Testis (tissue), 3 donors: ENCODE measurements around the gene RASD2. TPM values are rescaled to one million over a fixed set of nuclear protein-coding genes. Genes with fewer than 3 reads are reported as not detected.

Source experiments
- DNase-seq: peaks from one replicate; pipeline ENCODE4 v3.0.0-alpha.2; 2019
- H3K27ac ChIP-seq, 2 donors: fragments of 200-600 bp; sonication (generic); one replicate each; pipeline ENCODE4 v1.5.1; 2019
- H3K27me3 ChIP-seq: fragments of 200-600 bp; sonication (generic); one replicate; pipeline ENCODE4 v1.5.1; 2019
- H3K36me3 ChIP-seq: fragments of 200-600 bp; sonication (generic); one replicate; pipeline ENCODE4 v1.5.1; 2017; ENCODE audit warnings: low read depth; ENCODE audit errors: missing control alignments
- H3K4me1 ChIP-seq: fragments of 200-600 bp; sonication (generic); one replicate; pipeline ENCODE4 v1.5.1; 2019
- H3K4me3 ChIP-seq, 2 donors: fragments of 200-600 bp; sonication (generic); one replicate each; pipeline ENCODE4 v1.5.1; 2017 to 2019
- H3K9me3 ChIP-seq: fragments of 200-600 bp; sonication (generic); one replicate; pipeline ENCODE4 v1.5.1; 2017
- POLR2A ChIP-seq: fragments of 450-650 bp; IDR thresholded peaks from one replicate; pipeline ENCODE4 v1.6.1; 2017; ENCODE audit warnings: antibody characterized with exemption, mild to moderate bottlenecking, moderate library complexity
- WGBS, 2 donors: methylation state at CpG; one replicate each; pipeline ENCODE4 v1.1.5; 2018; 5-methylcytosine and 5-hydroxymethylcytosine counted together
- intact Hi-C: fragments of 100-400 bp; cut with DNase I; formaldehyde crosslinking; loops from one replicate; pipeline ENCODE4 v1.15.1; 2023; ENCODE audit warnings: low total_unique reads
- polyA plus RNA-seq: library from polyadenylated mRNA; stranded (reverse); fragments of 350-450 nt; fragmentation: Illumina TruSeq; extraction: RNeasy Lipid Tissue Mini Kit (QIAGEN cat#74804); gene quantifications from one replicate; pipeline ENCODE4 v1.2.3, GENCODE V29; 2014; ENCODE audit warnings: low read depth, low replicate concordance; ENCODE audit not compliant: insufficient read depth
- total RNA-seq, 2 donors: library from RNA; depleted of rRNA; stranded (reverse); fragments of >200 nt; gene quantifications; one replicate each; pipeline ENCODE4 v1.2.3, GENCODE V29; 2016
- TF ChIP-seq, protein P1 (sequence below), 3 experiments: fragments of 450-650 bp in 2 of 3; fragments of 200-600 bp in 1 of 3; sonication (generic) in 1 of 3; IDR thresholded peaks; one replicate each; pipeline ENCODE4 v1.5.1; 2016 to 2019; ENCODE audit warnings: antibody characterized with exemption in 3 of 3, mild to moderate bottlenecking in 2 of 3, moderate library complexity in 1 of 3

RASD2 gene
- total and polyA plus RNA-seq, 3 donors from 2014 or later = 1.2 to 1.7 (median 1.7) TPM

DNA sequence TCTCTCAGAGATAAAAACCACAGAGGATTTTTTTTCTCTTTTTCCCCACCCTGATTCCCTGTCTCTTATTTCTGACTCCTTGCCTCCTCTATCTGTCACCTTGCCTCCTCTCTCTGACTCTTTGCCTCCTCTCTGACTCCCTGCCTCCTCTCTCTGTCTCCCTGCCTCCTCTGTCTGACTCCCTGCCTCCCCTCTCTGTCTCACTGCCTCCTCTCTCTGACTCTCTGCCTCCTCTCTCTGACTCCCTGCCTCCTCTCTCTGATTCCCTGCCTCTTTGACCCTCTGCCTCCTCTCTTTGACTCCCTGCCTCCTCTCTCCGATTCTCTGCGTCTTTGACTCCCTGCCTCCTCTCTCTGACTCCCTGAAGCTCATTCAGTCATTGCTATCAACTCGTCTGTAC is 3.1 kb downstream of the RASD2 start:
- H3K4me1 ChIP-seq = peaks cover 2% of the 10 kb centered on the region
- intact Hi-C loops = no loop called here
- no peaks in the 10 kb centered on the region for H3K9me3 ChIP-seq
- H3K27ac ChIP-seq = no peak overlapping the region
- TF ChIP-seq, protein P1, sequence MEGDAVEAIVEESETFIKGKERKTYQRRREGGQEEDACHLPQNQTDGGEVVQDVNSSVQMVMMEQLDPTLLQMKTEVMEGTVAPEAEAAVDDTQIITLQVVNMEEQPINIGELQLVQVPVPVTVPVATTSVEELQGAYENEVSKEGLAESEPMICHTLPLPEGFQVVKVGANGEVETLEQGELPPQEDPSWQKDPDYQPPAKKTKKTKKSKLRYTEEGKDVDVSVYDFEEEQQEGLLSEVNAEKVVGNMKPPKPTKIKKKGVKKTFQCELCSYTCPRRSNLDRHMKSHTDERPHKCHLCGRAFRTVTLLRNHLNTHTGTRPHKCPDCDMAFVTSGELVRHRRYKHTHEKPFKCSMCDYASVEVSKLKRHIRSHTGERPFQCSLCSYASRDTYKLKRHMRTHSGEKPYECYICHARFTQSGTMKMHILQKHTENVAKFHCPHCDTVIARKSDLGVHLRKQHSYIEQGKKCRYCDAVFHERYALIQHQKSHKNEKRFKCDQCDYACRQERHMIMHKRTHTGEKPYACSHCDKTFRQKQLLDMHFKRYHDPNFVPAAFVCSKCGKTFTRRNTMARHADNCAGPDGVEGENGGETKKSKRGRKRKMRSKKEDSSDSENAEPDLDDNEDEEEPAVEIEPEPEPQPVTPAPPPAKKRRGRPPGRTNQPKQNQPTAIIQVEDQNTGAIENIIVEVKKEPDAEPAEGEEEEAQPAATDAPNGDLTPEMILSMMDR (IDR thresholded peaks at IDR 0.05) = no peak
- TF ChIP-seq POLR2A = no peak
- WGBS, 2 donors = 63 to 65% methylated on average over 3 of the region's 3 CpGs
- no peaks in the 10 kb centered on the region for H3K36me3 ChIP-seq
- DNase-seq = no peak
- H3K4me3 ChIP-seq = no peak overlapping the region
- no peaks in the 10 kb centered on the region for H3K27me3 ChIP-seq

DNA sequence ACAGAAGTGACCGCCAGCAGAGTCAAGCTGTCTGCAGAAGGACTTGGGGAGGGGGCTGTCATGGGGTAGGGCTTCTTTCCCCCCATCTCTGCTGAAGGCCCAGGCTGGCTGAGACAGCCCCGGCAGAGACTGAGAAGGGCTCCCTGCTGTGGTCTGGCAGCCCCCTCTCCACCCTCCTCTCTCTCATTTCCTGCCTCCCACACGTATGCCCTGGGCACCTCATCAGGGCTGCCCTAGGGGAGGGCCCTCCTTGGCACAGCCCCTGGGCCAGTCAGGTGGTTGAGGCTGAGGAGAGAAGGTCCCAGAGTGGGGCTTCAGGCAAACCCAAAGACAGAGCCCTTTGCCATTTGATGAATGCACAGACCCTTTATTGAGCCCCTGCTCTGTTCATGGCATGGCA is 3.6 kb downstream of the RASD2 start:
- H3K36me3 ChIP-seq = no peaks in the 10 kb centered on the region
- no peak overlapping the region for H3K27ac ChIP-seq
- H3K4me3 ChIP-seq = no peak overlapping the region
- WGBS, 2 donors = 63 to 71% methylated on average over 3 of the region's 3 CpGs
- peaks cover 7% of the 10 kb centered on the region for H3K4me1 ChIP-seq
- no peak for DNase-seq
- no peak for TF ChIP-seq POLR2A
- TF ChIP-seq, protein P1 (IDR thresholded peaks at IDR 0.05) = no peak
- intact Hi-C loops = no loop called here
- no peaks in the 10 kb centered on the region for H3K9me3 ChIP-seq
- no peaks in the 10 kb centered on the region for H3K27me3 ChIP-seq

DNA sequence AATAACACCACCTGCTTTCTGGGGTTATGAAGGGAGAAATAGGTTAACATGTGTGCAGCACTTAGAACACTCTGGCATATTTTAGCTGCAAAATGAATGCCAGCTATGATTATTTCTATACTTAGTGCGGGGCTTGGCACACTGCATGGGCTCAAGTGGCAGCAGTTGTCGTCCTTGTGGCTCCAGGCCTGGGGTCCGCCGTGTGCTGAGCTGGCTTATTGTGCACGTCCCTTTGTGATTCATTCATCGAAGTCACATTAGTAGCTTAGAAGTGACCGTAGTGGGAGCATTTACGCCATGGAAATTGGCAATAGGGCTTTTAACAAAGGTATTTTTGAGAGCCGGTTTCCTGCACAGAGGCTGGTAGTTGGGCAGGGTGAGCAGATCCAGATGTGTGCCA is 4.2 kb downstream of the RASD2 start:
- no peak overlapping the region for H3K27ac ChIP-seq
- intact Hi-C loops = no loop called here
- no peak overlapping the region for H3K4me3 ChIP-seq
- peaks cover 10% of the 10 kb centered on the region for H3K4me1 ChIP-seq
- no peaks in the 10 kb centered on the region for H3K27me3 ChIP-seq
- no peaks in the 10 kb centered on the region for H3K9me3 ChIP-seq
- TF ChIP-seq, protein P1 (IDR thresholded peaks at IDR 0.05) = no peak
- no peak for TF ChIP-seq POLR2A
- DNase-seq = no peak
- H3K36me3 ChIP-seq = no peaks in the 10 kb centered on the region
- 89 to 91% methylated on average over 9 of the region's 9 CpGs for WGBS, 2 donors

DNA sequence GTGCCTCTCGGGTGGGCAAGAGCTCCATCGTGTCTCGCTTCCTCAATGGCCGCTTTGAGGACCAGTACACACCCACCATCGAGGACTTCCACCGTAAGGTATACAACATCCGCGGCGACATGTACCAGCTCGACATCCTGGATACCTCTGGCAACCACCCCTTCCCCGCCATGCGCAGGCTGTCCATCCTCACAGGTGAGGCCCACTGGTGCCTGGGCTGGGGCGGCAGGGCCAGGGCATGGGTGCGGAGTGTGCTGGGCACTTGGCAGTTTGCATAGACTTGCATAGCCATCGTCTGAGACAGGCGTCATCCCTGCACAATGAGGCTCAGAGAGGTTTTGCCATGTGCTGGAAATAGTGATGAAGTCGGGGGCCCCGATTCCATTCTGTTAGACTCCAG is 6.3 kb downstream of the RASD2 start:
- no peak overlapping the region for H3K27ac ChIP-seq
- no peak overlapping the region for H3K4me3 ChIP-seq
- no peaks in the 10 kb centered on the region for H3K27me3 ChIP-seq
- no peaks in the 10 kb centered on the region for H3K36me3 ChIP-seq
- H3K9me3 ChIP-seq = no peaks in the 10 kb centered on the region
- no peak for TF ChIP-seq POLR2A
- TF ChIP-seq, protein P1 (IDR thresholded peaks at IDR 0.05) = no peak
- peaks cover 10% of the 10 kb centered on the region for H3K4me1 ChIP-seq
- intact Hi-C loops = no loop called here
- 94% methylated on average over 14 to 18 of the region's 18 CpGs for WGBS, 2 donors
- no peak for DNase-seq

DNA sequence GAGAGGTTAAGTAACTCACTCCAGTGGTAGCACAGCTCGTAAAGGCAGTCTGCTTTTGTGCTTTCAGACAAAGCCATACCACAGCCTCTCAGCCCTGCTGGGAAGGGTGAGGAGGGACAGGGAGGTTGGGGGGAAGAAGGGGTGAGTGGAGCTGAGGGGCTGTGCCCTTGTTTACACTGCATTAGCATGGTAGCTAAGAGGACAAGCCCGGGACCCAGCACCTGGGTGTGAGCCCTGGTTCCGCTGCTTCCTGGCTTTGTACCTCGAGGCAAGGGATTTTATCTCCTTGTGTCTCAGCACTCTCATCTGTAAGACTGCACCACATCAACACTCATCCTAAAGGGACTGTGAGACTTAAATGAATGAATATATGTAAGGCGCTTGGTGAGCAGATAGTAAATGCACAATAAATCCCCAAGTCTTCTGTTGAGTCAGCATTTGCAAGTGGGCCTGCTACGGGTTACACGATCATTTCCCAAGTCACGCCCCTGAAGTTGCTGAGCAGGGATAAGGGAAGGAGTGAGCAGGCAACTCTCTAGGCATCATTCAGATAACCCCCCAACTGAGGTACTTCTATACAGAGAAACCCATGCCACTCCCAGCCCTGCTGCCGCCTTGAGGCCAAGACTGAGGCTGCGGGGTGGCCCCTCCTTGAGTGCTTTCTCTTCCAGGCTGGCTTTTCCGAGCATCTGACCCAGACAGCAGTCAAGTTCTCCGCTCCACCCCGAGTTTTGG is 7.5 kb downstream of the RASD2 start:
- DNase-seq = no peak
- WGBS, 2 donors = 79 to 86% methylated on average over 13 of the region's 13 CpGs
- Histone ChIP-seq H3K4me3 (no peak overlapping the region), H3K27ac (no peak overlapping the region), H3K36me3 (no peaks in the 10 kb centered on the region), H3K4me1 (peaks cover 10% of the 10 kb centered on the region), H3K27me3 (no peaks in the 10 kb centered on the region), H3K9me3 (no peaks in the 10 kb centered on the region)
- intact Hi-C loops = no loop called here
- TF ChIP-seq, protein P1 (IDR thresholded peaks at IDR 0.05) = no peak
- no peak for TF ChIP-seq POLR2A
